ENCODE measurements around the gene NEUROD6.

The NEUROD6 gene

DNA sequence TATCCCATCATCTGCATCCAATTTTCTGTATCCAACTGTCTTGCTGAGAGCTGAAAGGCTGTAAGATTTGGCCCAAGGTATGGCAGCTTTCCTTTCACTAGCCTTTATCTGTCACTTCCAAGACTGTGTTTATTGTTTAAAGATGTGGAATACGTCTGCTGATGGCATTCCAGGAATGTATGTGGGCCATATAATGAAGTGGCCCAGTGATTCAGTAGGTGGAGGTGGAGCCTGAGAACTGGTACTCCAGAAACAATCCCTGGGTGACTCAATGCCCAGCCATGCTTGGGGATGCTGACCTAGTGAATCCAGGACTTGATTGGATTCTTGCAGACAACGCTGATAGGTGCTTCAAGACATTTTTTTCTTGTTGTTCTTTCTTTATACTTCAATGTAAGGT lies 13.5 kb downstream of the NEUROD6 start:
- DNase-seq: no peak

- no peak for DNase-seq
Observed at GRCh38 chr7:31326416-31326815, 14.1 kb downstream of the NEUROD6 start.

DNA sequence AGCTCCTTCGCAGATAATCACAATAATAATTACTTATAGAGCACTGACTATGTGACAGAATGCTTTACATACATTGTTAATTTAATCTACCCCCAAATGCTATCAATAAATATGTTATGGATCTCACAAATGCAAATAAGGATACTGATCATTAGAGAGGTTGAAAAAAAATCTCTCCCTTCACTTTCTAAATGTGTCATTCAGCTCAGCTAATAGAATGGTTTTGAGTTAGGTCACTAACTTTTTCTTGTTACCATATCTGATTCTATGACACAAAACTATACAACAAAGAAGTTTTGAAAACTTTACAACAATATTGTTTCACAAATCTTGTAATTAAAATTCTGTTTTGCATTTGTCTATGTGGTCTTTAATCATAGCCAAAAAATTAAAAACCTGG lies 17.4 kb downstream of the NEUROD6 start:
- DNase-seq: no peak

GRCh38 chr7:31320675-31321074 lies 19.9 kb downstream of the NEUROD6 start:
- no peak for DNase-seq

GRCh38 chr7:31318313-31318712 lies 22.2 kb downstream of the NEUROD6 start:
- no peak for DNase-seq

- no peak for DNase-seq
Observed at GRCh38 chr7:31316876-31317275, 23.6 kb downstream of the NEUROD6 start.

- DNase-seq: no peak
Observed at GRCh38 chr7:31315758-31316157, 24.8 kb downstream of the NEUROD6 start.

- DNase-seq: no peak
Observed at GRCh38 chr7:31314781-31315180, 25.7 kb downstream of the NEUROD6 start.

DNA sequence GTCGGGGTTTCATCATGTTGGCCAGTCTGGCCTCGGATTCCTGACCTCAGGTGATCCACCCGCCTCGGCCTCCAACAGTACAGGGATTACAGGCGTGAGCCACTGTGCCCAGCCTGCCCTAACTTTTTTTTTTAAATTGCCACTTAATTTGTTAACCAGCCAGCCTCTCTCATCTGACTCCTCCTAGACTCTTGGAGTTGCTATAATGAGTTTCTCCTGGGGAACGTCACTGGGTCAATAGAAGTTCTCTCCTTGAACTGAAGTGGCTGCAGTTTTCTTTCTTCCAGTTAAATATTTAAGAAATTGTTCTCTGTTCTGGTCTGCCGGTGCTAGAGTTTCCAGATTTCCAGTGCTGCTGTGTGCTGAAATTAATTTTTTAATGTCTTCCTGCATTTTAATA lies 27.6 kb downstream of the NEUROD6 start:
- DNase-seq: no peak

- no peak for DNase-seq
Observed at GRCh38 chr7:31311552-31311951, 29.0 kb downstream of the NEUROD6 start.

GRCh38 chr7:31310321-31310935 lies 30.1 kb downstream of the NEUROD6 start:
- no peak for DNase-seq

GRCh38 chr7:31309407-31309806 lies 31.1 kb downstream of the NEUROD6 start:
- DNase-seq: no peak

- no peak for DNase-seq
Observed at GRCh38 chr7:31308652-31309051, 31.9 kb downstream of the NEUROD6 start.

- no peak for DNase-seq
Observed at GRCh38 chr7:31307972-31308371, 32.6 kb downstream of the NEUROD6 start.

DNA sequence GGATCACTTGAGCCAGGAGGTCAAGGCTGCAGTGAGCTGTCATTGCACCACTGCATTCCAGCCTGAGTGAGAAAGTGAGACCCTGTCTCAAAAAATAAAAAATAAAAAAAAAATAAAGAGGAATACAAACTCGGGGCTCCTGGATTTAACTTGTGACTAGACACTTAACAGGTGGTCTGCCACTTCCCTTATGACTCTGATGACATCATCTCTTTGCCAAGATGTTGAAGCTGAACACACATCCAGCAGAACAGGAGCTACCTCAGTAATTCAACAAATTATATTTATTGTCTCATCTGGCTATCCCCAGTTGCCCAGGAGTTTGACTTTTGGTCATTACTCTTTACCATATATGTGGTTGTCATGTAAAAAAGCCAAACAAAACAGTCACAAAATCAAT lies 35.3 kb downstream of the NEUROD6 start:
- no peak for DNase-seq

- no peak for DNase-seq
Observed at GRCh38 chr7:31304446-31304845, 36.1 kb downstream of the NEUROD6 start.

DNA sequence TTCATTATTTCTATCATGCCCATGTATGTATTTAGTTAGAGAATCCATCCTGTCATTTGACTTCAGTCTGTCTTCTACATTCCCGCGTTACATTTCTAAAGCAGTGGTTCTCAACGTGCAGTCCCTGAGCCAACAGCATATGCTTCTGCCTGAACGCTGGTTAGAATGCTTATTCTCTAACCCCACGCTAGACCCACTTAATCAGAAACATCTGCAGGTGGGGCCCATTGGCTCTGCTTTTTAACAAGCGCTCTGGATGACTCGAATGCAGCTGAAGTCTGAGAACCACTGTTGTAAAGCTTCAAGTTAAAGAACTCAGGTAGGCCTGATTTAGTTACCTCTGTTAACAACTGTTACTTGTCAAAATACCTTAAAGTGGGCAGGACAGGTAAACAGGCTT lies 38.2 kb downstream of the NEUROD6 start:
- no peak for DNase-seq

- DNase-seq: no peak
Observed at GRCh38 chr7:31299336-31299735, 41.2 kb downstream of the NEUROD6 start.

DNA sequence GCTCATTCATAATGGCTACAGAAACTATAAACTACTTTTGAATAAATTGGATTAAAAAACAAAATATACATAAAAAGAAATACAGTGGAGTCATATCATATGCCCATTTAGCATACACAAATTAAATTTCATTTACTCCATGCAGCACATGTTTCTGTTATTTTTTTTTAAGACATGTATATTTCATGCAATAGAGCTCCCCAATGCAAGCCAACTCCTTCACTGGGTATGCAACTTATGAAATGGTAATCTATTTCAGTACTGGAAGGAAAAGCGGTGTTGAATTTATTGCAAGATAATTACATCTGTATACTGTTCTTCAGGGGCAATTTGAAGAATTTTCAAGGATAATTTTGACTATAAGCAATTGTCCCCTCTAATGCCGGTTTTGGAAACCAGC lies 49.9 kb downstream of the NEUROD6 start:
- DNase-seq: no peak

Measured in activated CD4-positive, alpha-beta T cell treated with anti-CD3 and anti-CD28 coated beads for 48 hours (primary cell).